ENCODE measurements around the gene PELO.

GRCh38 chr5:52738095-52738506, 49.6 kb upstream of the PELO start:
- TF ChIP-seq CTCF (IDR thresholded peaks at IDR 0.05 in 2 of 3, conservative IDR thresholded peaks at IDR 0.05 in 1 of 3; ENCODE audit: insufficient read depth in 2 of 3, low read depth in 1 of 3, low read length in 3 of 3) (no peak), HNRNPK (IDR thresholded peaks at IDR 0.05; ENCODE audit: low read depth, low read length, poor library complexity, severe bottlenecking) (no peak), ZNF740 (CRISPR knock-in tag; IDR thresholded peaks at IDR 0.05) (no peak), ZNF740 (tag; IDR thresholded peaks at IDR 0.05) (no peak), POLR2A (conservative IDR thresholded peaks at IDR 0.05) (no peak), ZBTB2 (IDR thresholded peaks at IDR 0.05) (no peak), PBX2 (CRISPR knock-in tag; IDR thresholded peaks at IDR 0.05; ENCODE audit: low read depth) (no peak), PBX2 (tag; conservative IDR thresholded peaks at IDR 0.05; ENCODE audit: low read depth) (no peak), STAT5B (CRISPR knock-in tag; IDR thresholded peaks at IDR 0.05) (no peak), DDX20 (tag; IDR thresholded peaks at IDR 0.05; ENCODE audit: low read depth) (no peak), PURB (CRISPR knock-in tag; IDR thresholded peaks at IDR 0.05; ENCODE audit: low read depth) (no peak), GTF2B (IDR thresholded peaks at IDR 0.05; ENCODE audit: extremely low read depth, insufficient read length) (no peak), JUNB (CRISPR knock-in tag; conservative IDR thresholded peaks at IDR 0.05) (no peak), SFPQ (IDR thresholded peaks at IDR 0.05; ENCODE audit: low read depth, low read length) (no peak)
